ENCODE results near the gene REXO5. TPM values are rescaled to one million over a fixed set of nuclear protein-coding genes. Genes with fewer than 3 reads are reported as not detected.

REXO5 gene
- total and polyA plus RNA-seq, 10 of the 15 experiments (the other 5 are each of a cell fraction or from before 2014, with no cell fraction given): 3.8 to 15.5 (median 10.1) TPM

- Histone ChIP-seq H3K36me3 (ENCODE audit: control insufficient read depth in 2 of 2, insufficient read depth in 2 of 2, low read length in 1 of 2) (no peaks in the 10 kb centered on the region), H3K4me1 (ENCODE audit: control insufficient read depth, insufficient read depth, low read length) (peaks cover 2% of the 10 kb centered on the region; the same call in 1 of the 2 replicates), H3K4me2 (ENCODE audit: control insufficient read depth, insufficient read depth) (no peak overlapping the region), H3K27ac (ENCODE audit: control insufficient read depth, insufficient read depth) (no peak overlapping the region), H3K9ac (ENCODE audit: control insufficient read depth, insufficient read depth, low read length) (no peak overlapping the region), H4K20me1 (ENCODE audit: control insufficient read depth, insufficient read depth) (no peaks in the 10 kb centered on the region), H2AFZ (ENCODE audit: control insufficient read depth, low read depth, low read length) (no peak overlapping the region), H3K27me3 (replicated peaks in 1 of 2; ENCODE audit: control insufficient read depth in 2 of 2, insufficient read depth in 2 of 2, low read length in 1 of 2) (no peaks in the 10 kb centered on the region), H3K79me2 (ENCODE audit: control insufficient read depth, insufficient read depth, low read length) (no peaks in the 10 kb centered on the region), H3K4me3 (no peak overlapping the region), H3K9me3 (replicated peaks; ENCODE audit: control insufficient read depth, insufficient read depth, low read length) (no peaks in the 10 kb centered on the region)
- ChIA-PET RAD21 (ENCODE audit: unreplicated experiment) (no interaction called here), POLR2A (no interaction called here), SMC1A (ENCODE audit: uncharacterized antibody, unreplicated experiment) (no interaction called here), CTCF (no interaction called here)
- in situ Hi-C loops (cut with MboI): no loop called here
- DNase-seq (ENCODE audit: low read depth, low spot score) (no peak), FAIRE-seq (no peak), ATAC-seq (no peak)
- WGBS (ENCODE audit: insufficient coverage, insufficient replicate concordance, low lambda C conversion rate, missing lambda C conversion rate): 91% methylated on average over 1 of the region's 1 CpG
- intact Hi-C loops (cut with micrococcal nuclease; ENCODE audit: unreplicated experiment): no loop called here
- no TSS peak for BruUV-seq (replicated peaks)
- TF ChIP-seq IRF4 (IDR thresholded peaks at IDR 0.05; ENCODE audit: low read depth, low read length) (no peak), HDGF (IDR thresholded peaks at IDR 0.05) (no peak), BMI1 (IDR thresholded peaks at IDR 0.05; ENCODE audit: borderline replicate concordance) (no peak), CTCF (IDR thresholded peaks at IDR 0.05 in 2 of 3, conservative IDR thresholded peaks at IDR 0.05 in 1 of 3; ENCODE audit: control insufficient read depth in 2 of 3, extremely low read depth in 1 of 3, insufficient read depth in 1 of 3, low read depth in 3 of 3, low read length in 3 of 3) (no peak), RAD21 (IDR thresholded peaks at IDR 0.05; ENCODE audit: insufficient read depth, low read depth, low read length) (no peak), POLR2AphosphoS2 (IDR thresholded peaks at IDR 0.05; ENCODE audit: low read depth, low read length) (no peak), POU2F2 (IDR thresholded peaks at IDR 0.05; ENCODE audit: borderline replicate concordance, low read depth, low read length) (no peak), ZBTB40 (IDR thresholded peaks at IDR 0.05; ENCODE audit: borderline replicate concordance) (no peak), SMAD5 (IDR thresholded peaks at IDR 0.05; ENCODE audit: low read depth) (no peak), CREM (IDR thresholded peaks at IDR 0.05; ENCODE audit: low read depth) (no peak), RELB (IDR thresholded peaks at IDR 0.05; ENCODE audit: low read depth) (no peak), MEF2B (IDR thresholded peaks at IDR 0.05; ENCODE audit: partially characterized antibody, poor library complexity, severe bottlenecking) (no peak), STAT1 (conservative IDR thresholded peaks at IDR 0.05) (no peak), KAT2A (conservative IDR thresholded peaks at IDR 0.05; ENCODE audit: control insufficient read depth, low read depth, low read length) (no peak)
Observed at GRCh38 chr16:20768121-20768520, 38.2 kb upstream of the REXO5 start.
